NK-92 (cell line): ENCODE results near the gene GPR33.
"Not testable (repeated sequence)": the region's sequence is repeated elsewhere in the genome, so short reads cannot be mapped to it uniquely, and the experiment has no call there.

Source experiments
- DNase-seq: peaks from one replicate; lab custom pipeline; 2025; ENCODE audit not compliant: unreplicated experiment; lab: John Stamatoyannopoulos, UW

GPR33 gene

GRCh38 chr14:31462450-31462849 is 25.4 kb downstream of the GPR33 start:
- not testable (repeated sequence) for DNase-seq

DNA sequence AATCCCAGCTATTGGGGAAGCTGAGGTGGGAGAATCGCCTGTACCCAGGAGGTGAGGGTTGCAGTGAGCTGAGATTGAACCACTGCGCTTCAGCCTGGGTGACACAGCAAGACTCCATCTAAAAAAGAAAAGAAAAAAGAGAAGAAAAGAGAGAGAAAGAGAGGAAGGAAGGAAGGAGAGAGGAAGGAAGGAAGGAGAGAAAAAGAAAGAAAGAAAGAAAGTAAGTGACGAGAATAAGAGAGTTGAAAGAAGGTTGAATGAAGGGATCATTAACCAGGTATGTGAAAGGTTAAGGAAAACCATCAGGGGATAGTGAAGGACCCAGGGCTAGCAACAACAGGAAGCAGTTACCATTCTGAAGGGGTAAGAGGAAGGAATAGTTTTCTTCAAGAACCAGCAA is 26.3 kb downstream of the GPR33 start:
- DNase-seq: no peak

DNA sequence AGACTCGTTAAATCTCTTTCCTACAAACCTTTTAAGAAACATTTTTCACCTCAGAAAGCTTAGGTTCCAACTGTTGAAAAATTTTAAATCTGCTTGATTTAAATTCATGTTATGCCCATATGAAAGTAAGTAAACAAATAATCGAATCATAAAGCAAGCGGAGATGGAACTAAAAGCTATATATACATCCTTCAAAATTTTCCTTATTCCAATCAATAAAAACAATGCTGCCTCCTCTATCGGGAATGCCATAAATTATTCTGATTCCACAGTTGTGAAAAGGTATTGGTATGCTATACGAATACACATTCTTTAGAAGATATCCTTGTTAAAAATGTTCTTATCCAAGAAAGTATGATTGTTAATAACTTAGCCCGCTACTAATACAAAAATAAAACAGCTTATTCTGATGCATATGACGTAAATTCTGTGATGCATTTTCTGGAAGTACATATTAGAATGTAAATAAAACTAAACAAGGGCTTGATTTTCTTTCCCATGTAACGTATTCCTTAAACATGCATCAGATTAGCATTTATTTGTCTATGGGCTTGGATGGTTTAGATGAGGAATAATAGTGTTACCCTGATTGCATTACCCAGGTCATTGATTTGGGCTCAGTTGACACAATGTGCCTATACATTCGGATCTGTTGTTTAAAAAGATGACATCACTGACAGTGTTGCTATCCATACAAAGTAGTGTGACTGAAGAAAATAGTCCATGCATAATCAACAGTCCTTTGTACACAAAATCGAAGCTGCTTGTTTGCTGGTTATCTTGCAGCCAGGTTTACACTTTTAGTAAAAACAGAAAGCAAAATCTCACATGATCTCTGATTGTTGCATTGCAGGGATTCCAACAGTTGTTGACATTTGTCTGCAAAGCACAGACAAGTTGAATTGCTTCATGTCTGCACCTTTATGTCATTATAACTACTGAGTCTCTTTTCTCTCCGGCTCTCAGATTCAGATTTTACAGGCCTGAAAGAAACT is 29.9 kb downstream of the GPR33 start:
- no peak for DNase-seq

DNA sequence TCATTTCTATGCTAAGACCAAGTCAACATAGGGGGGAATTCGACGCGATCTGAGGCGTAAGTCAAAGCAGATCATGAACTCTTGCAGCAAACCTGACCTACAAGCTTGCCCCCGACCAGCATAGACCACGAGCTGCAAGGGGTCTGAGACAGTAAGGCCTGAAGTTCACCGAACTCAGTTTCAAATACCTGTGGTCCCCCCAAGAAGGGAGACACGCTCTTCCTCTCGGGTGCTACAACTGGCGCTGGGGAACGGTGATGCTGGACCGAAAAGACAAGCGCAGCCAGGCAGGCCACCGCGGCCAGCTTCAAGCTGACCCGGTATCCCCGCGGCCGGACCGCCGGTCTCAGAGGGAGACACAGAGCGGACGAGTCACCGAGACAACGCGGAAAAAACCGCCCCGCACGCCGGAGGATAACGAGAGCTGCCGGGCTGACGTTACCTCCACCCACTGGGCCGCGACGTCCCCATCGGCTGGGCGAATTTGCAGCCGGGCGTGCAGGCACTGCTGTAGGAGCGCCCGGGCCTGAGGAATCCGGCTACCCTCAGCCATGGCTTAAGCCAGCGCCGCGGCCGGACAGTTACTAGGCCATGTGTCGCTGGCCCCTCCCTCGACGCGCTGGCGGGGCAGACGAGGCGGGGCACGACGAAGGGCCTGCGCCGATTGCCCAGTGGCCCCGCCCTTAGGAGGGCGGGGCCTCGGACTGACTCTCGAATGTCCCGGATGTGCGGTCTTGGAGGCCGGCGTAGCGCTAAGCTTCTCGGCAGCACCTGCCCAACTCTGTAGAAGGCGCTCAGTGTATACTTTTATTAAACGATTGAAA is 30.8 kb downstream of the GPR33 start, which contains the start of gene DTD2:
TSS of gene DTD2 (minus strand) at position 666 of the 824 bp plus-strand sequence. CDS start at position 553, 113 bp downstream.
- DNase-seq: peak; percentile 46

- DNase-seq: no peak
These were observed 37.7 kb downstream of the GPR33 start for GRCh38 chr14:31449971-31450610.

DNA sequence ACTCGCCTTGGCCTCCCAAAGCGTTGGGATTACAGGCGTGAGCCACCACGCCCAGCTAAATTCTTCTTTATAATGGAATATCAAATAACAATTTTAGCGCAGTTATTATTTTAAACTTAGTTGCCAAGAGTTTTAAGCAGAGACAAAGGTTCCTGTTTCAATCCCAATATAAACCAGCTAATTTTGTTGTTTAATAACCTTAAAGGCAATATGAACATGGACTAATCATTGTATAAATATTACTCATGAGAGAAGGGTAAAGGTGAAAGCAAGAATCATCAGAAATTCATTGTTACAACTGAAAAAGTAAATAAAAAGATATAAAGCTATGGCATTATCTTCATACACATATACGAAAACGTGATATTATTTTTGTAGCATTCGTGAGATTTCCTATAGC is 38.7 kb downstream of the GPR33 start:
- DNase-seq: no peak

GRCh38 chr14:31445703-31446102 is 42.1 kb downstream of the GPR33 start:
- DNase-seq: no peak

DNA sequence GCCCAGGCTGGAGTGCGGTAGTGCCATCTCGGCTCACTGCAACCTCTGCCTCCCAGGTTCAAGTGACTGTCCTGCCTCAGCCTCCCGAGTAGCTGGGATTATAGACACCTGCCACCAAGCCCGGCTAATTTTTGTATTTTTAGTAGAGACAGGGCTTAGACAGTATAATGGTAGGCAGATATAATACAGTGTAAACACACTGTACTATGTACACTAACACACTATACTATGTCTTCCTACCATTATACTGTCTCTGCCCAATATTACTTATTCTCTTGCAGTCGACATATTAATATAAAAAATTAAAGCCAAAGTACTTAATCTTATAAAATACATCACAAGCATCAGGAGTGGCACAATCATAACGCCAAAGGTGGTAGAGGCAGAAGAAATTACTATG is 45.6 kb downstream of the GPR33 start:
- no peak for DNase-seq

- no peak for DNase-seq
These were observed 46.3 kb downstream of the GPR33 start for GRCh38 chr14:31441273-31442111.

- no peak for DNase-seq
These were observed 47.6 kb downstream of the GPR33 start for GRCh38 chr14:31440280-31440679.

DNA sequence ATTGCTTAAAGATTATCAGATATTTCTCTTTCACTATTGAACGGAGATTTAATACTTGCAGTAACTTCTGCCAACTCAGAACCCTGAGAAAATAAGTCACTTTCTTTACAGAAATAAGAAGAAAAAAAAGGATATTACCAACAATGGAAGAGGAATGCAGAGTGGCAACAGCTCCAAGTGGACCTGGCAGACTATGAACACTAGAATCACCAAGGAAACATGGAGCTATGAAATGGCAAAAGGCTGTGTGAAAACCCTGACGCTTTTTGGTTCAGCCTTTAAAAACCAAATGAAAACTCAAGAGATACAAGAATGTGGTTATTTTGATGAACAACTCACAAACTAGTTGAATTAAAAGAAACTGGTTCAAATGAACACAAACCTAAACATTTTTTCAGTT is 48.3 kb downstream of the GPR33 start:
- no peak for DNase-seq

DNA sequence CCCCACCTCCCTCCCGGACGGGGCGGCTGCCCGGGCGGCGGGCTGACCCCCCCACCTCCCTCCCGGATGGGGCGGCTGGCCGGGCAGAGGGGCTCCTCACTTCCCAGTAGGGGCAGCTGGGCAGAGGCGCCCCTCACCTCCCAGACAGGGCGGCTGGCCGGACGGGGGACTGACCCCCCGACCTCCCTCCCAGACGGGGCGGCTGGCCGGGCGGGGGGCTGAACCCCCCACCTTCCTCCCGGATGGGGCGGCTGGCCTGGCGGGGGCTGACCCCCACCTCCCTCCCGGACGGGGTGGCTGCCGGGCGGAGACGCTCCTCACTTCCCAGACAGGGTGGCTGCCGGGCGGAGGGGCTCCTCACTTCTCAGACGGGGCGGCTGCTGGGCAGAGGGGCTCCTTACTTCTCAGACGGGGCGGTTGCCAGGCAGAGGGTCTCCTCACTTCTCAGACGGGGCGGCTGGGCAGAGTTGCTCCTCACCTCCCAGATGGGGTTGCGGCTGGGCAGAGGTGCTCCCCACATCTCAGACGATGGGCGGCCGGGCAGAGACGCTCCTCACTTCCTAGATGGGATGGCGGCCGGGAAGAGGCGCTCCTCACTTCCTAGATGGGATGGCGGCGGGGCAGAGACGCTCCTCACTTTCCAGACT is 50.7 kb downstream of the GPR33 start:
- not testable (repeated sequence) for DNase-seq

DNA sequence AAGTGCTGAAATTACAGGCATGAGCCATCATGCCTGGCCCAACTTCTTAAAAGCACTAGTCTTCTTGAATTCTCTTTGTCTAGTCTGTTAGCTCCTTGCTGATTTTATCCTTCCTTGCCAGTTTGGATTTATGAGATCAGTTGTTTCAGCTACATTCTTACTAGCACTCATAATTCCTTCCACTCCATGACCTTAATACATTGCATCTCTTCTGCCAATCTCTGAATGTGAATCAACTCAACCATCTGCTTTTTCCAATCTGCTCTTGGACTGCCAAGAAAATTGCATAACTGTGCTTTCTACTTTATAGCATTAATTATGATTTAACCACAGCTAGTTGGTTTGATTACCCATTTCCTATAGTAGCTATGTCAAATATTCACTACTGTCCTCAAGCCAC is 52.6 kb downstream of the GPR33 start:
- DNase-seq: no peak
